Stomach smooth muscle (tissue), 2 donors: ENCODE results near the gene MINDY4.

Experiments
- H3K27ac ChIP-seq: one replicate; pipeline ENCODE4 v1.7.0; 2013; ENCODE audit warnings: mild to moderate bottlenecking, low read length, inconsistent platforms
- H3K27me3 ChIP-seq, 2 donors: one replicate each; pipeline ENCODE4 v1.7.0; 2013; ENCODE audit warnings: low read length in 2 of 2; ENCODE audit not compliant: insufficient read depth in 2 of 2, control insufficient read depth in 1 of 2
- H3K36me3 ChIP-seq, 2 donors: one replicate each; pipeline ENCODE4 v1.7.0; 2013; ENCODE audit warnings: low read length in 2 of 2; ENCODE audit not compliant: control insufficient read depth in 2 of 2, insufficient read depth in 2 of 2
- H3K4me1 ChIP-seq: one replicate; pipeline ENCODE4 v1.7.0; 2013; ENCODE audit warnings: low read length; ENCODE audit not compliant: control insufficient read depth, insufficient read depth
- H3K4me3 ChIP-seq, 2 donors: one replicate each; pipeline ENCODE4 v1.7.0; 2013; ENCODE audit warnings: low read length in 2 of 2
- H3K9ac ChIP-seq, 2 donors: one replicate each; pipeline ENCODE4 v1.7.0; 2013; ENCODE audit warnings: low read length in 2 of 2, mild to moderate bottlenecking in 1 of 2
- H3K9me3 ChIP-seq, 2 donors: one replicate each; pipeline ENCODE4 v1.7.0; 2013; ENCODE audit warnings: low read length in 2 of 2; ENCODE audit not compliant: control insufficient read depth in 2 of 2
- donor health status: healthy.
- donor health status: Pancreatic carcinoma.

MINDY4 gene

GRCh38 chr7:30775992-30776391, 4.8 kb downstream of the MINDY4 start:
- Histone ChIP-seq H3K9me3 (no peaks in the 10 kb centered on the region), H3K4me3 (no peak overlapping the region), H3K9ac (no peak overlapping the region), H3K36me3 (peaks cover 0 to 4% of the 10 kb centered on the region in 2 donors), H3K27ac (peak overlapping the region; percentile 77), H3K4me1 (peaks cover 59% of the 10 kb centered on the region), H3K27me3 (no peaks in the 10 kb centered on the region)

- no peak overlapping the region for H3K9ac ChIP-seq
- H3K9me3 ChIP-seq: no peaks in the 10 kb centered on the region
- peak overlapping the region; percentile 77 for H3K27ac ChIP-seq
- peaks cover under 1 to 4% of the 10 kb centered on the region in 2 donors for H3K36me3 ChIP-seq
- no peak overlapping the region for H3K4me3 ChIP-seq
- peaks cover 60% of the 10 kb centered on the region for H3K4me1 ChIP-seq
- no peaks in the 10 kb centered on the region for H3K27me3 ChIP-seq
Observed at GRCh38 chr7:30776971-30777370, 5.8 kb downstream of the MINDY4 start.

- H3K9me3 ChIP-seq: no peaks in the 10 kb centered on the region
- peak overlapping the region; percentile 38 to 40 for H3K4me3 ChIP-seq
- H3K4me1 ChIP-seq: peaks cover 51% of the 10 kb centered on the region
- peaks cover 7 to 9% of the 10 kb centered on the region in 2 donors for H3K36me3 ChIP-seq
- H3K27me3 ChIP-seq: no peaks in the 10 kb centered on the region
- peak overlapping the region; percentile 77 for H3K27ac ChIP-seq
- H3K9ac ChIP-seq: no peak overlapping the region
Observed at GRCh38 chr7:30778255-30779025, 7.2 kb downstream of the MINDY4 start.

GRCh38 chr7:30779574-30779973, 8.4 kb downstream of the MINDY4 start:
- H3K36me3 ChIP-seq: peaks cover 10 to 13% of the 10 kb centered on the region in 2 donors
- peak overlapping the region; percentile 77 for H3K27ac ChIP-seq
- no peak overlapping the region for H3K9ac ChIP-seq
- no peaks in the 10 kb centered on the region for H3K27me3 ChIP-seq
- peaks cover 50% of the 10 kb centered on the region for H3K4me1 ChIP-seq
- no peak overlapping the region for H3K4me3 ChIP-seq
- no peaks in the 10 kb centered on the region for H3K9me3 ChIP-seq

GRCh38 chr7:30780941-30781340, 9.7 kb downstream of the MINDY4 start:
- no peak overlapping the region for H3K27ac ChIP-seq
- no peaks in the 10 kb centered on the region for H3K27me3 ChIP-seq
- H3K9ac ChIP-seq: no peak overlapping the region
- H3K4me3 ChIP-seq: peak overlapping the region in 1 of 2 donors; percentile 47
- peaks cover 20 to 22% of the 10 kb centered on the region in 2 donors for H3K36me3 ChIP-seq
- no peaks in the 10 kb centered on the region for H3K9me3 ChIP-seq
- peaks cover 47% of the 10 kb centered on the region for H3K4me1 ChIP-seq

GRCh38 chr7:30782690-30783089, 11.5 kb downstream of the MINDY4 start:
- H3K4me1 ChIP-seq: peaks cover 32% of the 10 kb centered on the region
- peaks cover 23 to 29% of the 10 kb centered on the region in 2 donors for H3K36me3 ChIP-seq
- H3K9ac ChIP-seq: no peak overlapping the region
- no peak overlapping the region for H3K4me3 ChIP-seq
- no peaks in the 10 kb centered on the region for H3K9me3 ChIP-seq
- H3K27me3 ChIP-seq: no peaks in the 10 kb centered on the region
- H3K27ac ChIP-seq: no peak overlapping the region

GRCh38 chr7:30785786-30786185, 14.6 kb downstream of the MINDY4 start:
- no peaks in the 10 kb centered on the region for H3K9me3 ChIP-seq
- peaks cover 23 to 32% of the 10 kb centered on the region in 2 donors for H3K36me3 ChIP-seq

GRCh38 chr7:30787486-30787885, 16.3 kb downstream of the MINDY4 start:
- Histone ChIP-seq H3K9me3 (no peaks in the 10 kb centered on the region), H3K27me3 (no peaks in the 10 kb centered on the region), H3K36me3 (peaks cover 23 to 41% of the 10 kb centered on the region in 2 donors), H3K27ac (no peak overlapping the region), H3K4me3 (no peak overlapping the region), H3K4me1 (peaks cover 8% of the 10 kb centered on the region), H3K9ac (no peak overlapping the region)

More at GRCh38 chr7:30785786-30786185, 14.6 kb downstream of the MINDY4 start:
- H3K4me1 ChIP-seq: peaks cover 14% of the 10 kb centered on the region
- H3K27me3 ChIP-seq: no peaks in the 10 kb centered on the region
- H3K4me3 ChIP-seq: no peak overlapping the region
- no peak overlapping the region for H3K9ac ChIP-seq
- no peak overlapping the region for H3K27ac ChIP-seq

- Histone ChIP-seq H3K4me3 (no peak overlapping the region), H3K9ac (no peak overlapping the region), H3K27ac (peak overlapping the region; percentile 49), H3K27me3 (no peaks in the 10 kb centered on the region), H3K36me3 (peaks cover 19 to 40% of the 10 kb centered on the region in 2 donors), H3K9me3 (no peaks in the 10 kb centered on the region), H3K4me1 (peaks cover 8% of the 10 kb centered on the region)
Observed at GRCh38 chr7:30788640-30789333, 17.6 kb downstream of the MINDY4 start.

- Histone ChIP-seq H3K4me3 (no peak overlapping the region), H3K4me1 (peaks cover 8% of the 10 kb centered on the region), H3K9me3 (no peaks in the 10 kb centered on the region), H3K27me3 (no peaks in the 10 kb centered on the region), H3K27ac (peak overlapping the region; percentile 49), H3K36me3 (peaks cover 19 to 38% of the 10 kb centered on the region in 2 donors), H3K9ac (no peak overlapping the region)
Observed at GRCh38 chr7:30789334-30789711, 18.1 kb downstream of the MINDY4 start.

- H3K27ac ChIP-seq: no peak overlapping the region
- peaks cover 11 to 32% of the 10 kb centered on the region in 2 donors for H3K36me3 ChIP-seq
- no peak overlapping the region for H3K9ac ChIP-seq
Observed at GRCh38 chr7:30790356-30790755, 19.1 kb downstream of the MINDY4 start.

More at GRCh38 chr7:30790356-30790755, 19.1 kb downstream of the MINDY4 start:
- Histone ChIP-seq H3K9me3 (no peaks in the 10 kb centered on the region), H3K4me3 (no peak overlapping the region), H3K4me1 (peaks cover 14% of the 10 kb centered on the region), H3K27me3 (no peaks in the 10 kb centered on the region)
